ENCODE data around the gene MED26.

The MED26 gene

GRCh38 chr19:16531380-16531669 is 96.7 kb downstream of the MED26 start:
- DNase-seq: no peak

DNA sequence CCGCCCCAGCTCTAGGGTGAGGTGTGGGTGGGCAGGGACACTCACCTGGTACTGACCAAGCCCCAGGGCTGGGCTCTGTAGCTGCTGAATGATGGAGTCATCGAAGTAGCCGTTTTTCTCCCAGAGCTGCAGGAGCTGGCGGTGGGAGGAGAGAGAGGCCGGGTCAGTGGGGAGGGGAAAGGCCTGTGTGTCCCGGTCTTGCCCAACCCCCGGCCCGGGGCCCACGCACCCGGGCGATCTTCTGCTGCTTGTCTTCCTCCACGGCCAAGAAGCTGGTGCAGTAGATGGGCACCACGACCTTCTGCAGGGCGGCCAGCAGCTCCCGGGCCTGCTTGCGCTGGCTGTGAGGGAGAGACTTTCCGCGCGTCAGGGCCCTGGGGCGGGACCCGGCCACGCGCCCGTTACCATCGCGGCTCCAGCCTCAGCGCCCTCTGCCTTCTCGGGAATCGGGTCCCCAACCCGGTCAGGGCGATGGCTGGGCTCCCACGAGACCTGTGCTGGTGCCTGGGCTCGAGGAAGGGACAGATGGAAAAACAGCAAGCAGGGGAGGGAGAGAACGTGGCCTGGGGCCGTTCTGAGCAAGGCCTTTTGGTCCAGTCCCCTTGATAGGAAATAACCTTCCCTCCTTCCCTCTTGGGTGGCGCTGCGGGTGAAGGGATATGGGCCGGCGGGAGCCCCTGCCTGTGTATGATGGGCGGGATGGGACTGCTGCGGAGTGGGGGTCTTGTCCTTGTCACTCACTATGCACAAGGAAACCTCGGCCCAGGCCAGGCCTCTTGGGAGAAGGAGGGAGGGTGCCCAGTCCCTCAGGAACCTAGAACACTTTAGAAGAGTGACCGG is 97.2 kb downstream of the MED26 start:
- DNase-seq: no peak

- DNase-seq: no peak
These were observed 98.4 kb downstream of the MED26 start for GRCh38 chr19:16529466-16530144.

DNA sequence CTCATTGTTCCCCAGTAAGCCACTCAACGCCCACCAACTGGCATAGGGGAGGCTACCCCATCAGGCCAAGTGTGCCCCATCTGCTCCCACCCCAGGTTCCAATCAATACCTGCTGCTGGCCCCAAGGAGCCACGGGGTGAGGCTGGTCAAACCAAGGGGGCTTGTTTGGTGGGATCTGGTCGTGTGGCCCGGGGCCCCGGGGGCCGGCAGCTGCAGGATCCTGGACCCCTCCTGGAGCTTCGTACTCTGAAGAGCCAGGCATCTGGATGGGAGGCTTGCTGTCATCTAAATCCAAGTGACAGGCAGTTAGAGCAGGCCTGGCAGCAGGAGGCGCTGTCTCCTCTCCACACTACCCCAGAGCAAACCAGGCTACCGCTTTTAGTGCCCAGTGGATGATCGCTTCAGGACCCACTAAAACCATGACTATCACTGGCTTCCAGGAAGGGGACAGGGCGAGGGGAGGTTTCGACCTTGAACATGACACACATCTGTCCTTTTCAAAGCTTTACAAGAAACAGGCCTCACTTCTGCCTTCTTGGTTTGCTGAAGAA is 100.0 kb downstream of the MED26 start:
- peak; percentile 43 for DNase-seq

GRCh38 chr19:16527334-16527935 is 100.6 kb downstream of the MED26 start:
- DNase-seq: no peak

GRCh38 chr19:16525751-16526481 is 102.1 kb downstream of the MED26 start:
- no peak for DNase-seq

DNA sequence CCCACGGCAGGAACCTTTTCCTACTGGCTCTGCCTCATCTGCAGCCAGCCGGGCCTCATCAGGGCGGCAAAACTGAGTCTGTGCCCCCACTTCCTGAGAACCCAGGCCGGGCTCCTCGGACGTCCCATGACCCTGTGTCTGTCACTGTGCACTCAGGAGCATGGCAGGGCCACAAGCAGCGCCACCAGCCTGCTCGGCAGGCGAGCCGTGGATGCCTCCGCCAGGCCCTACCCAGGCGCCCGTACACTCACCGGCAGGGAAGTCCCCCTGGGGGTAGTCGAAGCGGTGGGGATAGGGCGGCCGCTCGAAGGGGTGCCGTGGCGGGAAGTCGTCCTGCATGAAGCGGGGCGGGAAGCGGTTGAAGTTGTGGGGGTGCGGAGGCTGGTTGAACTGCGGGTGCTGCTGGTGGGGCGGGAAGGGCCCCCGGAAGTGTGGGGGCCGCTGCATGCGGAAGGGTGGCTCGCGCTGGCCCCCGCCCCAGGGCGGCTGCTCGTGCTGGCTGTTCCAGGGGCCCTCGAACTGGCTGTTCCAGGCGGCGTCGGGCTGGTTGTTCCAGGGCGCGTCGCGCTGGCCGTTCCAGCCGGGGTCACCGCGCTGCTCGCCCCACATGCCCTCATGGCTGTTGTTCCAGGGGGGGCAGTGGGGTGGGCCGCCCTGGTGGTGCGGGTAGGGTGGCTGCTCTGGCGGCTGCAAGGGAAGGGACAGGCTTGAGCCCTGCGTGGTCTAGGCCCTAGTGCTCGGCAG is 102.8 kb downstream of the MED26 start:
- no peak for DNase-seq
